HG03066 (cell line): ENCODE data around the gene PPP1R36.
A peak's percentile ranks its signal among the peaks of the same experiment; 100 is the strongest.

Source experiments
- ATAC-seq: cut with Tn5 transposase; IDR thresholded peaks from one replicate; pipeline ENCODE4 v1.9.1; 2021; ENCODE audit warnings: low read depth; ENCODE audit not compliant: unreplicated experiment

PPP1R36 gene, protein sequence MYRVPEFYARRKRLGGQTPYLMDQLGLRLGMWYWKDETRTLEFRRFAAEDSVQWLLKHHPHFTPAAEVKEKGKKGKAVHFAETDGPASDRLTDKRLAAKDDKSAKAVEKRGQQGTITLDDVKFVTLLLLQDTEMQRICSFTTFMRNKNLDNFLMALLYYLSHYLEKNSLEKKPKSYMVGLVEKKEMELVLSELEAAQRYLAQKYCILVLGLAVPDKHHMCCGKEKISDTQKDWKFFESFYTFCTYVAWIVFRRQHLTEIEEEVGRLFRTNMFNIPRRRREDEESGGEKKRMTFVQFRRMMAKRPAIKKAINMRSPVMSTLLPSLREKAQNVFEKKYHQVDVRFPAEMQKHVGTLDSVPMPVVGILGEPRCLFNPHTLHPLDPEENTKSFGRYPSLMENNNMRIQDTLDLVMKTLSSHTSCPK

GRCh38 chr14:64549791-64550620, at the start of gene PPP1R36:
Gene PPP1R36, plus strand, starts transcription at chr14:64549961. Its CDS starts 37 bp downstream, at chr14:64549998.
- ATAC-seq = no peak

GRCh38 chr14:64500088-64500487, 49.7 kb upstream of the PPP1R36 start:
- ATAC-seq = no peak

- ATAC-seq = no peak
Measured at GRCh38 chr14:64501411-64502171, 48.2 kb upstream of the PPP1R36 start.

GRCh38 chr14:64502456-64502855, 47.3 kb upstream of the PPP1R36 start:
- no peak for ATAC-seq

DNA sequence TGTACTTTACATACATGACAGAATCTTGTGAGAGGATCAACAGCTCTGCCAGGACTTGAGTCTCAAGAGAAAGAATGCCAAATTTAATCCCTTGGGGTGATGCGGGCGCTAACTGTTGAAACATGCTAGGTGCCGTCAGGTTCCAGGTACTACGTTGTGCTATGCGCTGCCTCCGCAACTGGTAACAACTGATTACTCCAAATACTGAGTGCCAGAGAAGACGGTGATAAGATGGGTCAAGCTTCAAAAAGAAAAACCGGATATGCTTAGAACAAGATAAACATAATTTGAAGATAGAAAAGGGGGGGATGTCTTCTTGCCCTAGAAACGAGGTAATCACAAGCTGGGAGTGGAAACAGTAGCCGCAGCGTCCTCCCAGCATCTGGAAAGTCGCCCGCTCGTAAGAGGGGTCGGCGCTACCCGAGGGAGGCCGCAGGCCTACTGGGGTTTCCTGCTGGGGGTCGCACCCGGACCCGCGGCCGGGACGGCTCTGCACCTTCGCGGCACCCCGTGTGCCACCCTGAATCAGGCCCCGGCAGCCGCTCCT, 46.8 kb upstream of the PPP1R36 start:
- no peak for ATAC-seq

DNA sequence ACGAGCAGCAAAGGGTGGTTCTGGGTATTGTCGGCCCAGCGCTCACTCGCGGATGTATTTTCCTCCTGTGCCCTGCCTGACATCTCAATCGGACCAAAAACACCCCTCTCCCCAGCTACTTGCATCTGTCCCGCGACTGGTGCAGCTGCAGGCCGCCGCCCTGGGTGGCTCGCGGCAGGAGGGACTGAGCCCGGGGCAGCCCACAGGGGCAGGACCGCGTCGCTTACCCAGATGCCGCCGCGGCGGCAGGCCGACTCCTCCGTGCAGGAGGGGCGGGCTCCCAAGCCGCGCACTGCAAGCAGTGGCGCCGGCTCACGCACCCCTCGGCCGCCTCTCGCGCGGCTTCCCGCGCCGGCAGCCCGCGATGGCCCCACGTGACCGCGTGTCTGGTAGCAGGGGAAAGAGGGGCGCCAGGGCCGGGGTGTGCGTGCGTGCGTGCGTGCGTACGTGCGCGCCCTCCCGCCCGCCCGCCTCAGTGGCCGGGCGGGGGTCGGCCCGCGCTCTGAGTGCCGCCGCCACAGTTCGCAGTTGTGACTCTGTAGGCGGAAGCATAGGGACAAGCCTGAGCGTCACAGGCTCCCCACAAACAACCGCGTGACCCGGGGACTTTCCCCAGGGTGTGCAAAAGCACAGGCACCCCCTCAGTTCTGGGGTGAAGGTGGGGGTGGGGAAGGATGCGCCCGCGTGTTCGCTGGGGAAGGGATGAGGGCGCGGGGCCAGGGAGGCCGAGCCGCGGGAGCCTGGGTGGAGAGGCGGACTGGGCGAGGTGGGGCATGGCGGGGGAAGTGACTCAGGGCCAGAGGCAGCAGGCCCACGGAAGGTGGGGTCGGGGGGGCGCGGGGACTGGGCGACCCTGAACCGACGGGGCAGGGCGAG, 46.1 kb upstream of the PPP1R36 start, which contains the start of gene ZBTB25:
ZBTB25 (minus strand) TSS at position 405 of the 876 bp plus-strand sequence. CDS start 13,305 bp downstream, outside the sequence.
- peak; percentile 49 for ATAC-seq

DNA sequence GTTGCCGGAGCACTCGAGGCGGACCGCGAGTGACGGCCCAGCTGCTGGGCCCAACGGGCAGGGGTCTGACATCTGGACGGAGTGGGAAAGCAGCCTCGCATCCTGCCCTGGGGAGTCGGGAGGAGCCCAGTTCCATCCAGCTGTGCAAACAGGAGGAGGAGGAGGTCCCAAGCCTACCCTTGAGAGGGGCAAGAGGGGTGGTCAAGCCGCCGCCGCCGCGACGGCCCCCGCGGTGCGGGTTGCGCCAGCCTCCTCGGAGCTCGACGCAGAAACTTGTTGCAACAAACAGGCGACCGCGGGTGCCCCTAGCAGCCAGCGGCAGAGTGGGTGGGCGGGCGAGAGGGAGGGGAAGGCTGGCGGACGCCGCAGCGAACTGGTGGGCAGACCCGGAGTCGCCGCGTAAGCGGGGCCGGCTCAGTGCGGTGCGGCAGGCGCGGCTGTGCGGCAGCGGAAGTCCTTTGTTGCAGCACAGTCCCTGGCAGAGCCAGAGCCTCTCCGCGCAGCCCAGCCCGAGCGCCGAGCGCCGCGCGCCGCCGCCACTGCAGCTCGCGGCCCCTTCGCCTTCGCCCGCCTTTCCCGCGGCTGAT, 45.4 kb upstream of the PPP1R36 start, which contains the start of gene ZBTB1:
ZBTB1 (plus strand) TSS at position 461 of the 587 bp plus-strand sequence. CDS start 16,735 bp downstream, outside the sequence.
- ATAC-seq = peak; percentile 17

DNA sequence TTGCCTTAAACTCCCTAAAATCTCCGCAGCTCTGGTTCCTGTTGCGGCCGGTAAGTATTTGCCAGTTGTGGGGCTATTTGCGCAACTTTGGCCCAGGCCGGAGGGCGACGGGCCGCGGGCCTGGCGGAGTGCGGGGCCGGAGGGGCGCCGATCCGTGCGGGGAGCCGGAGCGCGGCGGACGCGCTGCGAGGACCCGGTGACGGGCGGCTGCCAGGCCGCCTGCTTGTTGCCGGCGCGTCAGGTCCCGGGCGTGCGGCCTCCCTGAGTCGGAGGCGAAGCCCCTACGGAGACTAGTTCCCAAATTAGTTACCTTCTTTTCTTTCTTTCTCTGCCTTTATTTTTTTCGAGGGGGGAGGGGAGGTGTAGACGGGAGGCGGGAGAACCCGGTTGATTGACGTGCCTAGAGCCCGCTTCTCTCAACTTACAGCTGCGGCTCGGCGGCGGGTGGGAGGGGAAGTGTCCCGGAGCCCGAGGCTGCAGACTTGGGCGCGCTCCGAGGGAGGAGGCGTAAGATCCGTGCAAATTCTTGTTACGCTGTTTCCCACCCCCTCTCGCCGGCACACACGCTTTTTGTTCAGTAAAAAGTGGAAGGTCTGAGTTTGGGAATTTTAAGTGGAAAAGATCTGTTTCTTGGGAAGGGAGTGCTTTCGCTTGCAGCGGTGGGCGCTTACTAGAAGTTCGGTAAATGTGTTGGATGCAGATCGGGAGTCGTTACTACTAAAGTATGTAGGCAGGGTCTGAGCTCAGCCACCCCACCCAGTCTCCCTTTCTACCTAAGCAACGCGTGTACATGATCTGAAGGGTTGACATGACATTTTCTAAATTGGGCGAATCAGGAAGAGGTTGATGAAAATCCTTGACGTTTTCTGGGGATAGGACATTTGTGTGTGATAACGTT, 44.6 kb upstream of the PPP1R36 start:
- ATAC-seq = peak; percentile 24

DNA sequence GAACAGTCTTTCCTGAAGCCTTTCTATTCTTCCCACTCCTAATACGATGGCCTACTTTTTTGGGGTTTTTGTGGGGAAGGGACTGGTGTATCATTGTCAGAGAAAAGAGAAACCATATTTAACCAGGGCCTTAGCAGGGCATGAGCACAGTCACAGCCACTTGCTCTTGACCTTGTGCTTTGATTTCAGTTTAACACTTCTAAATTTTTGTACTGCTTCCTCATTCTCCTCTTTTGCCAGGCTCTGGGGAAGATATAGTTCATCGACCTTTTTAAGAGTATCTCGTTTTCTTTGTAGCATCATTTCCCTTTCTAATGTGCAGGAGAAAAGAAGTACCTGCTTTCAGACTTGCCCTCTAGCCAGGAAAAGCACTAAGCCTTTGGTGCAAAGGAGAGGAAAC, 43.0 kb upstream of the PPP1R36 start:
- ATAC-seq = no peak

- no peak for ATAC-seq
Measured at GRCh38 chr14:64507376-64508156, 42.2 kb upstream of the PPP1R36 start.

DNA sequence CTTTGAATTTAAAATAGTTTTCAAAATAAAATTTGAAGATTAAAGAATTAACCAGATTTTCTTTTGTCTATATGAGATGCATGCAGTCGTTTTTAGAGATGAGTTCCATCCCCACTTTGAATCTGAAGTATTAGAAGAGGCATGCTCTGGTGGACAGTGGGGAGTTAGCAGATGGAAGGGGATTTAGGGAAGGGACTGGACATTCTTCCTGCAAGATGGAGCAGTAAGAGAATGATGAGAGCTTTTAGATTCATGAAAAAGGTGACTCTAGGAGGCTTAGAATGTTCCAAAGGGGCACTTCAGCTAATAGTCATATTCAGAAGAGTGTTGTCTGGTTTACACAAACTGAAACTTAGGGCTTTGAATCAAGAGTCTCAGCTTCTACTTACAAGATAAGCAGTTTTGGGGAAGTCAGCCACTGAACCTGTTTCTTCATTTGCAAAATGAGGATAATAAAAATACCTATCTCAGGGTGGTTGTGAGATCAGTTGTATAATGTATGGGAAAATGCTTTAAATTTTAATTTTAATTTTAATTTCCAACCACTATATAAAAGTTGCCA, 41.5 kb upstream of the PPP1R36 start:
- ATAC-seq = no peak

DNA sequence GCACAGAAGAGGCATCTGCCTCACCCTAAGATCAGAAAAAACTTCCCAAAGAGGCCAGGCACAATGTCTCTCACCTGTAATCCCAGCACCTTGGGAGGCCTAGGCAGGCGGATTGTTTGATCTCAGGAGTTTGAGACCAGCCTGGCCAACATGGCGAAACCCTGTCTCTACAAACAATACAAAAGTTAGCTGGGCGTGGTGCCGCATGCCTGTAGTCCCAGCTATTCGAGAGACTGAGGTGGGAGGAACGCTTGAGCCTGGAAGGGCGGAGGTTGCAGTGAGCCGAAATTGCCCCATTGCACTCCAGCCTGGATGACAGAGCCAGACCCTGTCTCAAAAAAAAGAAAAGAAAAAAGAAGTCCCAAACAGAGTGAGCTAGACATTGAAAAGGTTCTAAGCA, 40.7 kb upstream of the PPP1R36 start:
- no peak for ATAC-seq

- no peak for ATAC-seq
Measured at GRCh38 chr14:64510825-64511671, 38.7 kb upstream of the PPP1R36 start.

DNA sequence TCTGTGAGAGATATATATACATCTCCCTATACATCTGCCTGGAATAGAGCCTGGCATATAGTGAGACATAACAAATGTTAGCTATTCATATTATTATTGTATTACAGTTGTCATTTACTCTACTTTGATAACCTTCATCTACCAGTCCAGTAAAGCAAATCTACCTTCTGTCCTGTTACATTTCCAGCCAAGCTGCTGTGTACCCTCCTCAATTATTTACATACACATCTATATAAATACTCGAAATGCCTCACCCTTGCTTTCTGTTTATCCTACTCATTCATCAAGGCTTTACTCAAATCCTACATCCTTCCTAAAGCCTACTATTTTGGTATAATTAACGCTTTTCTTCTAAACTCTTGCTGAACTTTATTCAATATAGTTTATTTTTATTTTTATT, 36.5 kb upstream of the PPP1R36 start:
- no peak for ATAC-seq

DNA sequence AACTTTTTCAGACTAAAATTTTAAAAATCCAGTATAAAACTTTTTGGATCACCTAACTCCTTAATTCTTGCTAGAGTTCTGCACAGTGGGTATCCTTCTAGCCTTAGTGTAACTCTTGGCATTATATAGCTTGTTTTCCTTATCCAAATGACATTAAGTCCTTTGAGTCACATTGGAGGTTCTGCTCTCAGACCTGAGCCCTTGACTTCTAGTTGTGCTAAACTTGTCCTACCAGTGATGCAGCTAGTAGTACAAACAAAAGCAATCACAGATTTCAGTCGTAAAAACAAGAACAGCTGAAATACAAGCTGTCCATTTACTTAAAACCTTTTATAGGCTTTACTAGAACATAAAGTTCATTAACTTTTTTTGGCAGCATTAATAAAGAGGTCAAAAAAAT, 34.7 kb upstream of the PPP1R36 start:
- ATAC-seq = no peak

- ATAC-seq = no peak
Measured at GRCh38 chr14:64516969-64517368, 32.8 kb upstream of the PPP1R36 start.
